H1 (cell line): ENCODE measurements around the gene THOC5.

Experiments used
- CEBPB ChIP-seq: IDR thresholded peaks from 2 replicates; pipeline ENCODE4 v1.6.1; 2012; ENCODE audit warnings: low read depth, low read length
- EZH2 ChIP-seq: fragments of 200-600 bp; sonication (generic); IDR thresholded peaks from 2 replicates; pipeline ENCODE4 v1.7.1; 2012; ENCODE audit warnings: low read depth, mild to moderate bottlenecking, moderate library complexity, low read length, inconsistent platforms; ENCODE audit not compliant: severe bottlenecking
- NANOG ChIP-seq: IDR thresholded peaks from 2 replicates; pipeline ENCODE4 v1.6.1; 2011; ENCODE audit warnings: low read length, low read depth, mild to moderate bottlenecking, inconsistent platforms; ENCODE audit not compliant: insufficient read depth, poor library complexity, severe bottlenecking
- NRF1 ChIP-seq: IDR thresholded peaks from 2 replicates; pipeline ENCODE4 v1.6.1; 2011; ENCODE audit warnings: mild to moderate bottlenecking, low read depth, low read length, improper control_type of control experiment
- POLR2A ChIP-seq, 2 experiments: IDR thresholded peaks; 1 replicate in 1 of 2; 2 replicates in 1 of 2; pipeline ENCODE4 v1.6.1; 2011; ENCODE audit warnings: low read depth in 2 of 2, low read length in 2 of 2, mild to moderate bottlenecking in 2 of 2; ENCODE audit errors: control extremely low read depth in 1 of 2
- RAD21 ChIP-seq, 2 experiments: IDR thresholded peaks in 1 of 2; conservative IDR thresholded peaks in 1 of 2; 2 replicates each; pipeline ENCODE4 v1.6.1; 2011; ENCODE audit warnings: low read depth in 2 of 2, low read length in 2 of 2, improper control_type of control experiment in 1 of 2, inconsistent platforms in 1 of 2, mild to moderate bottlenecking in 1 of 2, moderate library complexity in 1 of 2
- TAF1 ChIP-seq: IDR thresholded peaks from 2 replicates; pipeline ENCODE4 v1.6.1; 2011; ENCODE audit warnings: mild to moderate bottlenecking, low read depth, low read length
- TAF7 ChIP-seq: optimal IDR thresholded peaks from 2 replicates; pipeline ENCODE3; 2011; ENCODE audit warnings: low read depth, mild to moderate bottlenecking, inconsistent platforms, low read length, moderate library complexity, borderline replicate concordance
- YY1 ChIP-seq: IDR thresholded peaks from 2 replicates; pipeline ENCODE4 v1.6.1; 2011; ENCODE audit warnings: low read depth, mild to moderate bottlenecking, low read length
- TF ChIP-seq, protein P1 (sequence below), 3 experiments: IDR thresholded peaks; 1 replicate in 2 of 3; 2 replicates in 1 of 3; pipeline versions ENCODE4 v1.5.1 to v1.6.1; 2011; ENCODE audit warnings: low read length in 3 of 3, mild to moderate bottlenecking in 3 of 3, inconsistent platforms in 2 of 3, low read depth in 1 of 3, moderate library complexity in 1 of 3; ENCODE audit not compliant: insufficient read depth in 1 of 3; ENCODE audit errors: control extremely low read depth in 1 of 3

DNA sequence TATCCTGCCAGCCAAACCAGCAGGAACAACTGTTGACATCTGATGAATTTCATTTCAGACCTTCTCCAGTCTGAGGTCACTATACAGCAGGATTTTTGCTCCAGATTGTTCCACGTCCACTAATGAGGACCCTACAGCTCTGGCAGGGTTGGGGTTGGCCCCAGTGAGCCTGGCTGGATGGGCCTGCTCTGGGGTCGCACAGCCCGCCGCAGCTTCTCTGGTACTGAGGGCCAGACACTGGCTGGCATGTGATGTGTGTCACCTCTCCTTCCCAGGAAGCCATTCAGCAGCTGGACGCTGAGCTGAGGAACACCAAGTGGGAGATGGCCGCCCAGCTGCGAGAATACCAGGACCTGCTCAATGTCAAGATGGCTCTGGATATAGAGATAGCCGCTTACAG, 68.1 kb downstream of the THOC5 start:
- TF ChIP-seq TAF7, result no peak
- TF ChIP-seq RAD21 (IDR thresholded peaks at IDR 0.05 in 1 of 2, conservative IDR thresholded peaks at IDR 0.05 in 1 of 2; ENCODE audit: low read depth in 2 of 2, low read length in 2 of 2), result no peak
- TF ChIP-seq, protein P1, sequence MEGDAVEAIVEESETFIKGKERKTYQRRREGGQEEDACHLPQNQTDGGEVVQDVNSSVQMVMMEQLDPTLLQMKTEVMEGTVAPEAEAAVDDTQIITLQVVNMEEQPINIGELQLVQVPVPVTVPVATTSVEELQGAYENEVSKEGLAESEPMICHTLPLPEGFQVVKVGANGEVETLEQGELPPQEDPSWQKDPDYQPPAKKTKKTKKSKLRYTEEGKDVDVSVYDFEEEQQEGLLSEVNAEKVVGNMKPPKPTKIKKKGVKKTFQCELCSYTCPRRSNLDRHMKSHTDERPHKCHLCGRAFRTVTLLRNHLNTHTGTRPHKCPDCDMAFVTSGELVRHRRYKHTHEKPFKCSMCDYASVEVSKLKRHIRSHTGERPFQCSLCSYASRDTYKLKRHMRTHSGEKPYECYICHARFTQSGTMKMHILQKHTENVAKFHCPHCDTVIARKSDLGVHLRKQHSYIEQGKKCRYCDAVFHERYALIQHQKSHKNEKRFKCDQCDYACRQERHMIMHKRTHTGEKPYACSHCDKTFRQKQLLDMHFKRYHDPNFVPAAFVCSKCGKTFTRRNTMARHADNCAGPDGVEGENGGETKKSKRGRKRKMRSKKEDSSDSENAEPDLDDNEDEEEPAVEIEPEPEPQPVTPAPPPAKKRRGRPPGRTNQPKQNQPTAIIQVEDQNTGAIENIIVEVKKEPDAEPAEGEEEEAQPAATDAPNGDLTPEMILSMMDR (IDR thresholded peaks at IDR 0.05; ENCODE audit: control extremely low read depth in 1 of 3, insufficient read depth in 1 of 3, low read depth in 1 of 3, low read length in 3 of 3), result no peak
- no peak for TF ChIP-seq TAF1
- no peak for TF ChIP-seq CEBPB
- TF ChIP-seq EZH2, result no peak
- no peak for TF ChIP-seq NRF1
- no peak for TF ChIP-seq POLR2A (IDR thresholded peaks at IDR 0.05; ENCODE audit: control extremely low read depth in 1 of 2, low read depth in 2 of 2, low read length in 2 of 2)
- TF ChIP-seq NANOG, result no peak
- TF ChIP-seq YY1, result no peak
